Inferior parietal cortex (tissue), 1 donor: ENCODE results near the gene CPA5.
A peak's percentile ranks its signal among the peaks of the same experiment; 100 is the strongest.

Source experiments
- DNase-seq: peaks from one replicate; pipeline ENCODE4 v3.0.0-alpha.2; 2016; ENCODE audit errors: extremely low spot score

Gene CPA5

DNA sequence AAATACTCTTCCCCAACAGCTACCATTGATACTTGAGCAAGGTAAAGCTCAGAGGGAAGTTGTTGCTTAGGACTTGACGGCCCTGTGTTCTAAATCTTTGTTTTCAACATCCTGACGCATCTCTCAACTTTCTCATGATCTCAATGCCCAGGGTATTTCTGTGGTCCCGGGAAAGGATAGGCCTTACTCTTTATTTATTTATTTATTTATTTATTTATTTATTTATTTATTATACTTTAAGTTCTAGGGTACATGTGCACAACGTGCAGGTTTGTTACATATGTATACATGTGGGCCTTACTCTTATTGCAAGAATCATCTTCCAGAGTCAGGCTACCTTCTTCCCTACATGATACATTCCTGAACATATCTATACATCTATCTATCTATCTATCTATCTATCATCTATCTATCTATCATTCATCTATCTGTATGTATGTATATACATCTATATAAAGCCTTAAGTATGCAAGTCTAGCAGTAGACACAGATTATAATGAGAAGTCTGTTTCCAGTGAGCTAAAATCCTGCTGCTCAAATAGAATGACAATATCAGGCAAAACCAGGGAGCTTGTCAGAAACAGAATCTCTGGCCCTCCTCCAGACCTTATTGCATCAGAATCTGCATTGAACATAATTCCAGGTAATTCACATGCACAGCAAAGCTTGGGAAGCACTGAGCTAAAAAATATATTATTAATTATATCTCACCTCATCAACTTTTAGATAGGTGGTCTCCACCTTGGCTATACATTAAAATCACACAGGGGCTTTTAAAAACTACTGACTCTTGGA lies 12.2 kb upstream of the CPA5 start:
- DNase-seq, result no peak

DNA sequence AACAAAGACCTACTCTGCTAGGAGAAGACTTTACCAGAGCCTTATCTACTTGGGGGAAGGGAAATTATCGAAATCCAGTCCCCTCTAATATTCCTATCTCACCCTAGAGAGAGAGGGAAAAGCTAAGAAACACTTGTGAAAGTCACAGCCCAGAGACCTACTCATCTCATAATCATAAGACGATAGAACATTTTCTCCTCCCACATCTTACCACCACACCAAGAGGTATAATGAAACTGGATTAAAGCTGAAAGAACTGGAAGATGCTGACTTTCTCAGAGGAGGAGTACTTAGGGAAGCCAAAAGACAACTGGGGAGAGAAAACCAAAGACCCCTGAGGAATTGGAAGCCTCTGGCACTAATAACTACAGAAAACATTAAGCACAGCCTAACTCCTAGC lies 10.8 kb upstream of the CPA5 start:
- DNase-seq, result no peak

DNA sequence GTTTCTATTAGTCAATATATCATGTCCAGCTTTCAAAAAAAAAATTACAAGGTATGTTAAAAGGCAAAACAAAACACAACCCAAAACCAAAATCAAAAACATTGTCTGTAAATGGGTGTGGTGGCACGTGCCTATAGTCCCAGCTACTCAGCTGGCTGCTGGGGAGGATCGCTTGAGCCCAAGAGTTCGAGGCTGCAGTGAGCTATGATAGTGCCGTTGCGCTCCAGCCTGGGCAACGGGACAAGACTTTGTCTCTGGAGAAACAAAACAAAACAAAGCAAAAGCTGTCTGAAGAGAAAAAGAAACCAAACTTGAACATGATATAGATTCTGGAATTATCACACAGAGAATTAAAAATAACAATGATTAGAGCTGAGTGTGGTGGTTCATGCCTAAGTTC lies 10.3 kb upstream of the CPA5 start:
- DNase-seq, result no peak

DNA sequence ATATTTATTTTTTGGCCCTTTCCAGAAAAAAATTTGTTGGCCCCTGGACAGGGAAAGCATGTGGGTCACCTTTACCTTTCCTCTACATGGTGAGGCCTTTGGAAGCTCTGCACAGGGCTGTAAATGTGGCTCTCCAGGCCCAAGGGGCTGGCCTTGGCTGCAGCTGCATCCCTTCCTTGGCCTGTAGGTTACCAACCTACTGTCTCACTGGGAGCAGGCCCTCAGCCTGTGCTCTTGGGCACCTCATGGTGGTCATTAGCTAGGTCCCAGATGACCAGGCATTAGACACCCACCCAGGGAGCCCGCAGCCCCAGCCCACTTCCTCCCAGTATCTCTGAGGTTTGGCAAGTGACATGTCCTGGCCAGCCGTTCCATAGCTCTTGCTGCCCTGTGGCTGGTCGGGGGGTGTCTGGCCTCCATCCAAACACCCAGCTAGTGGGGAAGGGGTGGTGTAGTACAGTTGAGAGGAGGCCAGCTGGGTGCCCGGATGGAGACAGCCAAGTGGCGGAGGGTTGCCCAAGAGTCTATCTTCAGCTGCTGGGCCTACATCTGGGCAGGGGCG lies 7.1 kb upstream of the CPA5 start:
- DNase-seq, result no peak

DNA sequence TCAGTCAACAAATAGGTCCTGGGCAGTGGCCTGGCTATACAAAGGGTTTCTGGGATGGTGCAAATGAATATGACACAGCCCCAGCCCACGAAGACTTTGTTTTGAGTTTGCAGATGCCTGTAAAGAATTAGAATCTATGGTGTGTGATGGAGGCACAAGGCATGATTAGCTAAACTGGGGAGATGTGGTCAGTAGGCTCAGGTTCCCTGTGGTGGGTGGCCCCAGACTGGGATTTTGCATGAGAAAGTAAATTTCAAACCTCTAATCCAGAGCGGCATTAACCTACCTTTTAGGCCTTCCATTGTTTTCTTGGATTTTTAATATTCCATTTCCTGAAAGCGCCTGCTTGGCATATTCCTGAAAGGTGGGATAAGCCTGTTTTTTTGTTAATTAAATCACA lies 6.4 kb upstream of the CPA5 start:
- DNase-seq, result no peak

DNA sequence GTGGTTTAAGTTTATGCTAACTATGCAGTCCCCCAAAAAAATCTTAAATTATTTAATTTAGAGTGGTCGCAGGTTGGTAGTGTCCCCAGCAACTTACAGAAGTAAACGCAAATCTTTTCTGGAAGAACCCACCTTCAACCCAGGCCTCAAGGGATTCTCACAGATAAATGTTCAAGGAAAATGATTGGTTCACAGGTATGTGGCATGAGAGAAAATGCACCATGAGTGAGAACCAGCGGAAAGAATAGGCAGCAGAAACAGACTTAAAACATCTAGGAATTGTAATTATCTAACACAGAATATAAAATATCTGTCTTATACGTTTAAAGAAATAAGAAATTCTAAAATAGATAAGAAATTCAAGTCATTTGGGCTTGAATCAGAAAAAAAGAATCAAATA lies 2.7 kb upstream of the CPA5 start:
- DNase-seq, result no peak

DNA sequence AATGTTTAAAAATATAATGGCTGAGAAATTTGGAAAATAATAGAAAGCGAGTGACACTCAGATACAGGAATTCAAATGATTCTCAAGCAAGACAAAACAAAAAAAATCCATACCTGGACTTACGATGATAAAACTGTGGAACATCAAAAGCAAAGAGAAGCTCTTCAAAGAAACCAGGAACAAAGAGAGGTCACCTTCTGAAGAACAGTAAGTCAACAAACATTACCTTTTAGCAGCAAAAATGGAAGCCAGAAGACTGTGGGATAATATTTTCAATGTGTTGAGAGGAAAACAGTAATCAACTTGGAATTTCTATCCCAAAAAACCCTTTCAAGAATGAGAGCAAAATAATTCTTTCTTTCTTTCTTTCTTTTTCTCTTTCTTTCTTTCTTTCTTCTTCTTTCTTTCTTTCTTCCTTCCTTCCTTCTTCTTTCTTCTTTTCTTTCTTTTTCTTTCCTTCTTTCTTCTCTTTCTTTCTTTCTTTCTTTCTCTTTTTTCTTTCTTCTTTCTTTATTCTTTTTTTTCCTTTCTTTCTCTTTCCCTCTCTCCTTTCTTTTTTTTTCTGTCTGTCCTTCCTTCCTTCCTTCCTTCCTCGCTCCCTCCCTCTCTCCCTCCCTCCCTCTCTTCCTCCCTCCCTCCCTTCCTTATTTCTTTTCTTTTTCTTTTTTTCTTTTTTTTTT lies 1.8 kb upstream of the CPA5 start:
- no peak for DNase-seq

DNA sequence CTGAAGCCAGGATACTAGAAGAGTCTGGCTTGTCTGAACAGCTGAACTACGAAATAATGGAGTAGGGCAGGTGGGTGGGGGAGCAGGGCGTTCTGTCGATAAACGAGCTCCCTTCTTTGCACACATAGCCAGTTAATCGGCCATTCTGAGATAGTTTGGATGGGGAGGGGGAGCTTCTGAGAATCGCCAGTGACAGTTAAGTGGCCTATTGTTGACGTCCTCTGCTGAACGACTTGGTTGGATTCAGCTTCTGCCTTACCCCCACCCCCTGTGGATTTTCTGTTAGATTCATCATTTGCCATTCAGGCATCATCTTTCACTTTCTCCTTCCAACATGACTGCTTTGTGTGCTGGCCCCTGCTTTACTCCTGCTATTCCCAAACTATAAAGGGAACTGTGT lies 520 bp downstream of the CPA5 start:
- DNase-seq, result no peak

DNA sequence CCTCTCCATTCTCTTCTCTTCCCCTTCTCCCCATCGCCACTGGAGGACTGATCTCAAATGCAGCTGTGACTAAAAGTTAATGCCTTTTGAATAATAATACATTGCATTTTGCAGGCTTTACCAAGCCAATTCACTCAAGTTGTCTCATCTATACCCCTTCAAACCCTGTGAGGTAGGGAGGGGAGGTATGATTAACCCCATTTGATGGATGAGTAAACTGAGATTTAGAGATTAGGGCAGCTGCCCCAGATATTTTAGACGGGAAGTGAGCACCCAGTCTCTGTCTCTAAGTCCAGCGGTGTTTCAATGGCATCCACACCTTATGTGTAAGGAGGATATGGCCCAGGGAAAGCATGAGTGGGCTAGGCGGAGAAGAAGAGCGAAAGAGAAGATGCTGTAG lies 1.1 kb downstream of the CPA5 start:
- no peak for DNase-seq

DNA sequence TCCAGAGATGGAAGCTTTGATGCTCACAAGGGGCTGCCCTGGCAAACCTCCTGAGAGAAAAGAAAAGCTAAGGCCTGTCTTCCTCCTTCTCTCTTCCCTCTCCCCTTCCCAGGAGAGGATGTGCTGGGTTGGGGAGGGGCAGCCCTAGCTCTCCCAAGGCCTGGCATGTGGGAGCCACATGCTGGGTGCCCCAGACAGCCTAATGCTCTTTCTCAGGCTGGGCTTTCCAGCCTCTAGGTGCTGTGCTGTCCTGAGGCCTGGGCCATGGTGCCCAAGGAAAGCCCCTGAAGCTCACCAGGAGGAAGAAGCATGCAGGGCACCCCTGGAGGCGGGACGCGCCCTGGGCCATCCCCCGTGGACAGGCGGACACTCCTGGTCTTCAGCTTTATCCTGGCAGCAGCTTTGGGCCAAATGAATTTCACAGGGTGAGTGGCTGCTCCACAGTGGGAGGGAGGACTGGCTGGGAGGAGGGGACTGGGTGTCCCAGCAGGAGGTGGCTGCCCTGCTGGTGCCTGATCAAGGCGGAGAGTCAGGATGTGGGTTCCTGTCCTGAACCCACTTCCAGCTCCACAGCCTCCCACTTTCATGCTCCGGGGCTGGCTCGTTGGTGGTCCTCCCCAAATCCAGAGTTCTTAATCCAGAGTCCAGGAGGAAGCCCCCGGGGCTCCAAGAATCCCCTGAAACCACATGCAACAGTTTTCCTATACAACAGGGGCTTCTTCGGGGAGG lies 1.7 kb downstream of the CPA5 start:
- DNase-seq, result no peak

DNA sequence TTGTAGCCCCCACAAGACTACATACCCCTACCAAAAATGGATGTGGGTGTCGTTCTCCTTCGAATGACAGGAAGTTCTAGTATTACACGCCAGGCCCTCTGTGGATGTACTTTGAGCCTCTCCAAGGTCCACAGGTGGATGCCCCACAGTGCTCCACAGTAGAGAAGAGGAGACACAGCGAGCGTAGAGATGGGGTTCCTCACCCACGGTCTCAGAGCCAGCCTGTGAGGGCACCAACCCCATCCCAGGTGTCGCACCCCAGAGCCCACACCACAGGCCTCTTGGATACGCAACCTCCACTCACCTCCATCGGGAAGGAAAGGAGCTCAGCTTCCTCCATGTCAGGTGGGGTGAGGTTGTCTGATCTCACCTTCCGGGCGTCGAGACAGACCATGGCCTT lies 2.3 kb downstream of the CPA5 start:
- no peak for DNase-seq

DNA sequence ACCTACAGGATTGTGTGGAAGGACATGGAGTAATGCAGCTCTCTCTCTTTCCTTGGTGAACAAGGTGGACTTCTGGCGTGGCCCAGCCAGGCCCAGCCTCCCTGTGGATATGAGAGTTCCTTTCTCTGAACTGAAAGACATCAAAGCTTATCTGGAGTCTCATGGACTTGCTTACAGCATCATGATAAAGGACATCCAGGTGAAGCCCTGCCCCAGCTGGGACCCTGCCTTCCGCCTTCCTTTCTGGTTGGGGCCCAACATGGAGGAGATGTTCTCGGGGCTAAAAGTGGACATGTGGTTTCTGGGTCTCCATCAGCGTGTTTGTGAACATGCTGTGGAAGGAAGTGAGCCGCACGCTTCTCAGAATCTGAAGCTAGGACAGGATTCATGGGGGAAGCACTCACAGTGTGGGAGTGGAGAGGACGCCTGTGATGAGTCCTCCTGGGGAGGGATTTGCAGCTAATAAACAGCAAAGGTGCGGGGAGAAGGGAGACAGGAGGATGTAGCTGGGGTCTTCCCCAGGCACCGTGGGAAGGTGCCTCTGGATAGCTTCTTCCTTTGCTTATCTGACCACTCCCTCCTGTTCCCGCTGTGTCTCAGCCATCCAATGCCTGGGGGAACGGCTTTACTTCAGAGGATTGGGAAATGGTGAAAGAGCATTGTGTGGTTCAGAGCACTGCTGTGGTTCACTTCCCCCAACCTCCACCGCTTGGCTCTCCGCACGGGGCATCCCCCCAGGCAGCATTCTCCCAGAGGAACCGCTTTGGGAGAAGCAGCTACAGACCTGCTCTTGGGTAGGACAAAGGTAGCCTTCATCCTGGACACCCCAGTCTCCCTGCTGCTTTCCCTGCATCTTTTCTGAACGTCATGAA lies 5.5 kb downstream of the CPA5 start:
- no peak for DNase-seq

DNA sequence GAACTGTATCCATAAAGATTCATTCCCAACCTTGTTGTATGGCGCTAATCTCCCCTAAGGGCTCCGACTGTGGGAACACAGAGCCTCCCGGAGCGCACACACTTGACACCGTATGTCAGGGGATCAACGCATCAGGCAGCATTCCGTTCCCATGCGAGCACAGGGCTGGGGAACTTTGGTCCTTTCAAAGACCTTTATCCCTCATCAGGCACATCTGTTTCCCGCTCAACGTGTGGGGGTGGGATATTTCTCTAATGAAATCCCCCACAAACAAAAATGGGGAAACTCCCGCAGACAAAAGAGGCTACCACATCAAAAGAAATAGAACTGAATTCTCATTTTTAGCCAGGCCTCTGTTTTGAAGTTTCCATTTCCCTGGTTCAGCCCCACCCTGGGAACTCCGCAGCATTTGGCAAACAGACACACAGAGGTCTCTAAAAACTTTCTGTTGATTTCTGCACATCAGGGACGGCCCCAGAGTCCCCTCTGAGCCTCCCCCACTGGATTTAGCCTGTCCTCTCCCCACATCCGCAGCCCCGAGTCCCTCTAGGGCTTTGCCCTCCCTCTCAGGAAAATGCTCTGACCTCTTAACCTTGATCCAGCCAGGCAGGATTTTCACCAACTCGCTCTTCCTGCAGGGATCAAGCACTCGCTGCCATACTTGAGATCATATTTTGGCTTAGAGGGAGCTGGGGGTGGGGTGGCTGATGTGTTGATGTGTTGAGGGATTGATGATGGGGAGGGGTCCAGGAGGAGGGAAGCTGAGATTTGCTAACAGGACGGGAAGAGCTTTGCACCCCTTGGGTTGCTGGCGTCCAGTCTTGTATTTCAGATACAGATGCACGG lies 6.6 kb downstream of the CPA5 start:
- no peak for DNase-seq

DNA sequence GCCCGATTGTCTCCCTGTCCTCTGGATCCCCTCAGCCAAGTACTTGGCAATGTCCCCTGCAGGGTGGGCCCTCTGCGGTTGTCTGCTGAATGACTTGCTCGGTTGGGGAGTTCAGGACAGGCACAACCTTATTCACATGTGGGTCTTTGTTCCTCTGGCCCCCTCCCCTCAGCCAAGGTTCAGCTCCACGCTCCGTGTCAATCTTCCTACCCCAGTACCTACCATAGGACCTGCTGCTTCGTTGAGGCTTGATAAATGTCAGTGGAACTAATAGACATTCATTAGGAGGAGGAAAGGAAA lies 7.1 kb downstream of the CPA5 start:
- no peak for DNase-seq

DNA sequence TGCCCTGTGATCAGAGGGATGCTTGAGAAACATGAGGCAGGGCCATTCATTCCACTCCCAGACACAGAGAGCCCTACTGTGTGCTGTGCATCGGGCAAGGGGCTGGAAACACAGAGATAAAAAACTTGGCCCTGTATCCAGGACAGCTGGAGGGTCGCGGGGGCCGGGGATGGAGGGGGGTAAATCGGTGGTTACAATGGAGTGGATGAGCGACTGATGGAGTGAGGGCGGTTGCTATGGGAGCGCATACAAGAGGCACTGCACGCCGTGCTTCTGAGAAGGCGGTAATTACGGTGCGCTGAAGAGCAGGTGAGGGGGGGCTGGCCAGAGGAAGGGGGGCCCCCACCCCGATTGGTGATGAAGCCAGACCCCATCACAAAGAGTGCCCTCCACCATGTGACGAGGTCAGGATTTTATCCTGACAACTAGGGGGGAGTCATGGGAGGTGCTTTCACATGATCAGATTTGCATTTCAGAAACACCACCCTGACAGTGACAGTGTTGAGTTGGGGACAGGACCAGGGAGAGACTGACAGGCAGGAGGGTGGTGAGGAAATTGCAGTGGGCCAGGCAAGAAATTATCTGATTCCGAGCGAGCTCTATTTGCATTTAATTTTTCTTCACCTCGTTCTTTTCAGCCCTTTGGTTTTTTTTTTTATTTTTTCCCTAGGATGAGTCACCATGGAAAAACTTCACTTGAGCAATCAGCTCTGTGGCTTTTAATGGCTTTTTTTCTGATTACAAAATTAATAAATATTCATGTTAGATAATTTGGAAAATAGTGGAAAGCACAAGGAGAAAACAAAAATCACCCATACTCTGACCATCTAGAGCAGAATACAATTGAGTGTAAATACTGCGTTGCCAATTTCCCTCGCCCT lies 7.8 kb downstream of the CPA5 start:
- DNase-seq, result peak; percentile 20

DNA sequence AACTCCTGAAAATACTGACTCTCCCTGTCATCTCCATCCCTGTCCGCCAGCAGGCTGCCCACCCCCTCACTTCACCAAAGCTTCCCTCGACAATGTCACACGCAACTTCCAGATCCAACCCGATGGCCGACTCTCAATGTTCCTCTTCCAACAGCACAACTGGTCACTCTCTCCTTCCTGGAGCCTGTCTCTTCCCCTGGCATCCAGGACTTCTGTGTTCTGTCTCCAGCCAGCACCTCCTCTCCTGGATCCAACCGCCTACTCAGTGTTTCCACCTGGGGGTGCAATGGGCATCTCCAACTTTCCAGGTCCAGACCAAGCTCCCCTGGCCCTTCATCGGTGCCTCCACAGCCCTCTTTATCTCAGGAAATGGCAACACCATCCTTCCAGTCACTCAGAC lies 8.6 kb downstream of the CPA5 start:
- DNase-seq, result no peak

DNA sequence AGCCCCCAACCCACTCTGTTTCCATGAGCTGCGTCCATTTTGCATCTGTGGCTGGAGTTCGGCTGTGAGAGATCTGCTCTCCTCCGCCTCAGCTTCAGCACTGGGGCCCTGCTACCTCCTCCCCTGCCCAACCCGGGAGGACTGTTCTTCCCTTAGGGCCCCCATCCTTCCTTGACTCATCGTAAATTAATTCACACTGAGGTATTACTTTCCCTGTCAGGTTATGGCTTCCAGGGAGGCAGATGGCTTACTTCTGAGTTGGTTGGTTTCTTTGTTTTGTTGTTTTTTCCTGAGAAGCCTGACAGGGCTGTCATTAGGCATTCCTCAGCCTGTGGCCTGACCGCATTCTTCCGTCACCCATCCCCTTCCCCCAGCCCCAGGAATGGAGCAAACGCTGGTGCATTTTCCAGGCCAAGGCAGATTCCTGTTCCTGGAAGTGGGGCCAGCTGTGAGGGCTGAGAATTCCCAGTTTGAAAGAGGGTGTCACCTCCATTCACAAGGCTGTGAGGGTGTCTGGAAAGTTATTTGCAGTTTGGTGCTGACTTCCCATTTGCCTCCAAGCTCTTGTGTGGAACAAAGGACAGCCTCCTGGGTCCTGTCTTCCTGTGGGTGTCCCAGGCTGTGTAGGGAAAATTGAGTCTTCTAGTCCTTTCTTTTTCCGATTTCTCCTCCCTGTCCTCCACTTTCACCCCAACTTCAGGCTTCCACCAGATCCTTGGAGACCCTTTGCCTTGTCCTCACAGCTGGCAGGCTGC lies 11.7 kb downstream of the CPA5 start:
- no peak for DNase-seq

DNA sequence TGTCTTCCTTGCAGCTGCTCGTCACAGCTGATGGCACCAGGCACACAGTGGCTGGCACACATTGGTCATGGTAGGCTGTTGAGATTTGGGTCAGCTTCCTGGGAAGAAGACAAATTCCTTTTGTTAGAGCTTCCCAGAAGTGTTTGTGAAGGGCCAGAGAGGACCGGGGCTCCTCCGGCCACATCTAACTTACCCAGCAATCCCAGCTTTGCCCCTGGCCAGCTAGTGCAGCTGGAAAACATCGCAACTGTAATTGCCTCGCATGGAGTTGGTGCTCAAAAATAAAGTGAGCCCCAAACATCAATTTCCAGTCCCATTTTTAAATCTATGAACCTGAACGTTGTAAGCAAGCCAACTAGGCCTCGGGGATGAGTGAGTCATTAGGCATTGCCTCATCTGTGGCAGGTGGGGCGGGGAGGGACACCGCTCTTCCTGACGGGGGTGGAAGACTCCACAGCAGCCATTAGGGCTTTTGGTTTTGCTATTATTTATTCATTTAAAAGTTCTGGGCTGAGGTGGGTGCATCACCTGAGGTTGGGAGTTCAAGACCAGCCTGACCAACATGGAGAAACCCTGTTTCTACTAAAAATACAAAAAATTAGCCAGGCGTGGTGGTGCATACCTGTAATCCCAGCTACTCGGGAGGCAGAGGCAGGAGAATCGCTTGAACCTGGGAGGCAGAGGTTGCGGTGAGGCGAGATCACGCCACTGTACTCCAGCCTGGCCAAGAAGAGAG lies 12.4 kb downstream of the CPA5 start:
- no peak for DNase-seq
